ENCODE measurements around the gene RAC2. TPM values are rescaled to one million over a fixed set of nuclear protein-coding genes. Genes with fewer than 3 reads are reported as not detected.

The RAC2 gene
- total and polyA plus RNA-seq, 4 donors = 16.7 to 217 (median 55.2) TPM

DNA sequence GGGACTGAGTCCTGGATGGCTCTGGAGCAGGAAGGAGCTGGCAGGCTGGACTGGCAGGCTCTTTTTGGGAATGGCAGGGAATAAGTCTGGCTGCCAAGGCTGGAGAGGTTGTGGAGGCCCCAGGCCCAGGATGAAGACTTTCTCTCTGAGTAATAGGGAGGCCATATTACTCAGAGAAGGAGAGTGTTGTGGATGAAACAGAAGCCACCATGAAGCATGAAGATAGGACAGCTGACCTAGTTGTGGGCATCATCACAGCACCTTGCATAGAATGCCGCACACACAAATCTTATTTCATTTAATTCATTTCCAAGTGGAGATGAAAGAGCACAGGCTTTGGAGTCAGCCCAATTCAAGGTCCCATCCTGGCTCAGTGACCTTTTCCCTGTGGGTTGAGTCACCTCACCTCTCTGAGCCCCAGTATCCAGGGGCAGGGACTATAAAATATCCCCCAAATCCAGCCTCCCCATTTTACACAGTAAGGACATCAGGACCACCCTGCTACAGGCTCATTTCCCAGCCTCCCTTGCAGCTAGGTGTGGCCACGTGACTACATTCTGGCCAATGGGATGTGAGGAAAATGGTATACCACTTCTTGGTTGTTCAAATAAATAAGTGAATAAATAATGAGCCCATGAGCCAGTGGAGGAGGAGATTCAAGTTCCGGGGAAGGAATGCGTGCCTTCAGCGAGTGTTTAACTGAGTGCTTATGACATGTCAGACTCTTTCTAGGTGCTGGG, 47.7 kb upstream of the RAC2 start:
- no peaks in the 10 kb centered on the region for H3K4me1 ChIP-seq (ENCODE audit: control insufficient read depth in 5 of 5, insufficient read depth in 5 of 5, low read length in 5 of 5)
- no peak for ATAC-seq (ENCODE audit: insufficient read depth, low FRiP score)

DNA sequence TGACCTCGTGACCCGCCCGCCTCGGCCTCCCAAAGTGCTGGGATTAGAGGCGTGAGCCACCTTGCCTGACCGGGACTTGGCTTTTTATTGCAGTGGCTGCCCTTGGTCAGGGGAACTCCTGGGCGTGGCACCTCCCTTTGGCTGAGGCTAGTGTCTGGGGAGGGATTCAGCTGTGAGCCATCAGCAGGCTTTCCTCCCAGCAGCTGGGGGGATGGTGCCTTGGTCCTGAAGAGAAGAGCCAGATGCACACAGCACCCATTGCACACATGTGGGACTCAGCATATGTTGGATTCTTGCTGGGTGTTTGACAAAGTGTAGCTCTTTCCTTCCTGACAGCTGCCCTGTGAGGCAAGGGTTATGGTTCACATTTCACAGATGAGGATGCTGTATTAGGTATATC, 46.7 kb upstream of the RAC2 start:
- H3K36me3 ChIP-seq (ENCODE audit: control insufficient read depth in 4 of 4, insufficient read depth in 4 of 4, low read length in 4 of 4) = peaks cover 0 to 8% (median 0%) of the 10 kb centered on the region in 4 donors
- H3K9me3 ChIP-seq (ENCODE audit: control insufficient read depth in 4 of 4, insufficient read depth in 3 of 4, low read length in 3 of 4) = no peaks in the 10 kb centered on the region
- no peak overlapping the region for H3K27ac ChIP-seq (ENCODE audit: low read depth in 1 of 2, low read length in 1 of 2)
- no peaks in the 10 kb centered on the region for H3K4me1 ChIP-seq (ENCODE audit: control insufficient read depth in 5 of 5, insufficient read depth in 5 of 5, low read length in 5 of 5)
- DNase-seq (no peak), ATAC-seq (ENCODE audit: insufficient read depth, low FRiP score) (no peak)
- 75 to 87% methylated on average over 7 of the region's 7 CpGs for WGBS, 2 donors
- peaks cover 0 to 5% (median 0%) of the 10 kb centered on the region in 3 donors for H3K27me3 ChIP-seq (ENCODE audit: control insufficient read depth in 3 of 3, insufficient read depth in 3 of 3, low read length in 2 of 3)
- TF ChIP-seq, protein P1, sequence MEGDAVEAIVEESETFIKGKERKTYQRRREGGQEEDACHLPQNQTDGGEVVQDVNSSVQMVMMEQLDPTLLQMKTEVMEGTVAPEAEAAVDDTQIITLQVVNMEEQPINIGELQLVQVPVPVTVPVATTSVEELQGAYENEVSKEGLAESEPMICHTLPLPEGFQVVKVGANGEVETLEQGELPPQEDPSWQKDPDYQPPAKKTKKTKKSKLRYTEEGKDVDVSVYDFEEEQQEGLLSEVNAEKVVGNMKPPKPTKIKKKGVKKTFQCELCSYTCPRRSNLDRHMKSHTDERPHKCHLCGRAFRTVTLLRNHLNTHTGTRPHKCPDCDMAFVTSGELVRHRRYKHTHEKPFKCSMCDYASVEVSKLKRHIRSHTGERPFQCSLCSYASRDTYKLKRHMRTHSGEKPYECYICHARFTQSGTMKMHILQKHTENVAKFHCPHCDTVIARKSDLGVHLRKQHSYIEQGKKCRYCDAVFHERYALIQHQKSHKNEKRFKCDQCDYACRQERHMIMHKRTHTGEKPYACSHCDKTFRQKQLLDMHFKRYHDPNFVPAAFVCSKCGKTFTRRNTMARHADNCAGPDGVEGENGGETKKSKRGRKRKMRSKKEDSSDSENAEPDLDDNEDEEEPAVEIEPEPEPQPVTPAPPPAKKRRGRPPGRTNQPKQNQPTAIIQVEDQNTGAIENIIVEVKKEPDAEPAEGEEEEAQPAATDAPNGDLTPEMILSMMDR (IDR thresholded peaks at IDR 0.05; ENCODE audit: control extremely low read depth, extremely low read depth) = no peak
- H3K9ac ChIP-seq (ENCODE audit: insufficient read depth in 1 of 2, low read length in 2 of 2) = no peak overlapping the region
- H3K4me3 ChIP-seq = no peak overlapping the region

More for the DNA sequence above, 47.7 kb upstream of the RAC2 start:
- Histone ChIP-seq H3K36me3 (ENCODE audit: control insufficient read depth in 4 of 4, insufficient read depth in 4 of 4, low read length in 4 of 4) (peaks cover 0 to 10% (median 0%) of the 10 kb centered on the region in 4 donors), H3K9ac (ENCODE audit: insufficient read depth in 1 of 2, low read length in 2 of 2) (no peak overlapping the region), H3K4me3 (no peak overlapping the region), H3K9me3 (ENCODE audit: control insufficient read depth in 4 of 4, insufficient read depth in 3 of 4, low read length in 3 of 4) (no peaks in the 10 kb centered on the region), H3K27ac (ENCODE audit: low read depth in 1 of 2, low read length in 1 of 2) (no peak overlapping the region), H3K27me3 (ENCODE audit: control insufficient read depth in 3 of 3, insufficient read depth in 3 of 3, low read length in 2 of 3) (peaks cover 0 to 5% (median 0%) of the 10 kb centered on the region in 3 donors)
- TF ChIP-seq, protein P1 (IDR thresholded peaks at IDR 0.05; ENCODE audit: control extremely low read depth, extremely low read depth) = no peak
- 91 to 96% methylated on average over 5 of the region's 5 CpGs for WGBS, 2 donors
- no peak for DNase-seq

DNA sequence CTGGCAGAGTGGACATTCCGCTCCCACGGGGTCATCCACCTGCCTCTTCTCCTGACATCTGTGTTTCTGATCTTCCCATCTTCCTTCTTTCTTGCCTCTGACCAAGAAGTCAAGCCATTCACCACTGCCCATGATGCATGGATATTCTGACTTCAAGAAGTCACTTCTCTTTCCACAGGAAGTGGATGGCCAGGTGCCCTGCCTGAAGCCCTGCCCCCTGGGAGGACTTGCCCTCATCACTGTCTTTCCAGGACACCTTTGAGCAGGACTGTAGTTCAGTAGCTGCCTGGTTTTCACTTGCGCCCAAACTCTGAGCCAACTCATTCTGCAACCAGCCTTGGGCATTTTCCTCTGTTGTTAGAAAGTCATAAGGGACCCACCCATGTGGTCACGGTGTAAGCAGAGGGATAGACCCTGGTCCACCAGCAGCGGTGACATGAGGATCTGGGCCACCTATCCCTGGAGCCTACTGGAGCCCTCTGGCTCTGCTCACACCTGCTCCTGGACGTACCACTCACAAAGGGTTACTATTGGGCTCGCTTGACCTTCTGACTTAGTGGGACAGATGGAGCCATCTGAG, 45.2 kb upstream of the RAC2 start:
- Histone ChIP-seq H3K36me3 (ENCODE audit: control insufficient read depth in 4 of 4, insufficient read depth in 4 of 4, low read length in 4 of 4) (peaks cover 0 to 6% (median 0%) of the 10 kb centered on the region in 4 donors), H3K27ac (ENCODE audit: low read depth in 1 of 2, low read length in 1 of 2) (no peak overlapping the region), H3K4me1 (ENCODE audit: control insufficient read depth in 5 of 5, insufficient read depth in 5 of 5, low read length in 5 of 5) (no peaks in the 10 kb centered on the region), H3K9ac (ENCODE audit: insufficient read depth in 1 of 2, low read length in 2 of 2) (no peak overlapping the region), H3K27me3 (ENCODE audit: control insufficient read depth in 3 of 3, insufficient read depth in 3 of 3, low read length in 2 of 3) (peaks cover 0 to 2% (median 0%) of the 10 kb centered on the region in 3 donors), H3K4me3 (no peak overlapping the region), H3K9me3 (ENCODE audit: control insufficient read depth in 4 of 4, insufficient read depth in 3 of 4, low read length in 3 of 4) (no peaks in the 10 kb centered on the region)
- ATAC-seq (ENCODE audit: insufficient read depth, low FRiP score) (no peak), DNase-seq (no peak)
- TF ChIP-seq, protein P1 (IDR thresholded peaks at IDR 0.05; ENCODE audit: control extremely low read depth, extremely low read depth) = no peak
- WGBS, 2 donors = 90 to 94% methylated on average over 7 of the region's 7 CpGs

Data from lung (tissue), 12 donors.